Measurements from ENCODE around the gene ZNF555. TPM values are rescaled to one million over a fixed set of nuclear protein-coding genes. Genes with fewer than 3 reads are reported as not detected.
"Not testable (repeated sequence)": the region's sequence is repeated elsewhere in the genome, so short reads cannot be mapped to it uniquely, and the experiment has no call there.

ZNF555 gene
- total RNA-seq, 1 donor from 2014 or later: 8.4 TPM

- peak; percentile 32 for DNase-seq
Measured at GRCh38 chr19:2867025-2867991, 26.0 kb downstream of the ZNF555 start, which contains the start of gene ZNF556. ZNF556 (plus strand) TSS chr19:2867335; CDS start chr19:2867422, 87 bp downstream.

- no peak for DNase-seq
Measured at GRCh38 chr19:2869618-2870017, 28.3 kb downstream of the ZNF555 start.

GRCh38 chr19:2872175-2872574, 30.9 kb downstream of the ZNF555 start:
- DNase-seq: not testable (repeated sequence)

GRCh38 chr19:2877398-2878331, 36.4 kb downstream of the ZNF555 start:
- no peak for DNase-seq

- DNase-seq: no peak
Measured at GRCh38 chr19:2883686-2884439, 42.6 kb downstream of the ZNF555 start.

GRCh38 chr19:2885736-2886135, 44.5 kb downstream of the ZNF555 start:
- no peak for DNase-seq

- no peak for DNase-seq
Measured at GRCh38 chr19:2887391-2887914, 46.2 kb downstream of the ZNF555 start.

- no peak for DNase-seq
Measured at GRCh38 chr19:2888731-2889224, 47.5 kb downstream of the ZNF555 start.

- not testable (repeated sequence) for DNase-seq
Measured at GRCh38 chr19:2890531-2890930, 49.3 kb downstream of the ZNF555 start.

GRCh38 chr19:2896694-2897093, 55.4 kb downstream of the ZNF555 start:
- no peak for DNase-seq

GRCh38 chr19:2900296-2901252, 59.3 kb downstream of the ZNF555 start, which contains the start of gene ZNF57:
ZNF57 (plus strand) TSS chr19:2900928; CDS start chr19:2901046, 118 bp downstream.
- DNase-seq: peak; percentile 98

GRCh38 chr19:2902590-2903218, 61.4 kb downstream of the ZNF555 start:
- no peak for DNase-seq

- DNase-seq: not testable (repeated sequence)
Measured at GRCh38 chr19:2903326-2903725, 62.1 kb downstream of the ZNF555 start.

GRCh38 chr19:2905918-2906519, 64.7 kb downstream of the ZNF555 start:
- DNase-seq: no peak

GRCh38 chr19:2906631-2907195, 65.4 kb downstream of the ZNF555 start:
- no peak for DNase-seq

Measured in skin of body (tissue), 2 donors.